GM23248 (cell line): Measurements from ENCODE around the gene ASB16. TPM values are rescaled to one million over a fixed set of nuclear protein-coding genes. Genes with fewer than 3 reads are reported as not detected.

Source experiments
- DNase-seq: peaks from one replicate; pipeline ENCODE4 v3.0.0-alpha.2; 2015
- H2AFZ ChIP-seq: fragments of 200-600 bp; sonication (generic); 2 replicates; pipeline ENCODE4 v1.6.1; 2016; ENCODE audit warnings: antibody characterized with exemption
- H3F3A ChIP-seq: fragments of 200-600 bp; sonication (generic); 2 replicates; pipeline ENCODE4 v1.6.1; 2016; ENCODE audit warnings: mild to moderate bottlenecking, antibody characterized with exemption, mixed run types; ENCODE audit not compliant: insufficient read depth
- H3K27ac ChIP-seq: fragments of 200-600 bp; sonication (generic); 2 replicates; pipeline ENCODE4 v1.5.1; 2016; ENCODE audit warnings: mild to moderate bottlenecking
- H3K27me3 ChIP-seq: fragments of 200-600 bp; sonication (generic); replicated peaks from 2 replicates; pipeline ENCODE4 v1.6.1; 2016; ENCODE audit warnings: mild to moderate bottlenecking; ENCODE audit not compliant: insufficient read depth
- H3K36me3 ChIP-seq: fragments of 200-600 bp; sonication (generic); 2 replicates; pipeline ENCODE4 v1.6.1; 2016; ENCODE audit warnings: low read depth, mild to moderate bottlenecking
- H3K4me1 ChIP-seq: fragments of 200-600 bp; sonication (generic); 2 replicates; pipeline ENCODE4 v1.6.1; 2016; ENCODE audit warnings: mild to moderate bottlenecking; ENCODE audit not compliant: insufficient read depth
- H3K4me2 ChIP-seq: fragments of 200-600 bp; sonication (generic); one replicate; pipeline ENCODE4 v1.6.1; 2016; ENCODE audit warnings: mild to moderate bottlenecking; ENCODE audit not compliant: unreplicated experiment
- H3K4me3 ChIP-seq: fragments of 200-600 bp; sonication (generic); 2 replicates; pipeline ENCODE4 v1.5.1; 2016; ENCODE audit warnings: mild to moderate bottlenecking
- H3K79me2 ChIP-seq: fragments of 200-600 bp; sonication (generic); 2 replicates; pipeline ENCODE4 v1.6.1; 2016; ENCODE audit warnings: mild to moderate bottlenecking; ENCODE audit not compliant: insufficient read depth
- H3K9ac ChIP-seq: fragments of 200-600 bp; sonication (generic); 2 replicates; pipeline ENCODE4 v1.6.1; 2016; ENCODE audit warnings: mild to moderate bottlenecking
- H3K9me2 ChIP-seq: fragments of 200-600 bp; sonication (generic); 2 replicates; pipeline ENCODE4 v1.6.1; 2016; ENCODE audit warnings: mixed run types, mild to moderate bottlenecking, moderate library complexity; ENCODE audit not compliant: insufficient read depth
- H3K9me3 ChIP-seq: fragments of 200-600 bp; sonication (generic); one replicate; pipeline ENCODE4 v1.6.1; 2017; ENCODE audit warnings: low read depth
- H4K20me1 ChIP-seq: fragments of 200-600 bp; sonication (generic); 2 replicates; pipeline ENCODE4 v1.6.0; 2016; ENCODE audit not compliant: insufficient read depth
- EZH2 ChIP-seq: fragments of 200-600 bp; sonication (generic); IDR thresholded peaks from 2 replicates; pipeline ENCODE4 v1.6.1; 2018; ENCODE audit warnings: antibody characterized with exemption, mild to moderate bottlenecking; ENCODE audit not compliant: insufficient read depth, poor library complexity, severe bottlenecking
- EZH2phosphoT487 ChIP-seq: fragments of 200-600 bp; sonication (generic); IDR thresholded peaks from 2 replicates; pipeline ENCODE4 v1.6.1; 2018; ENCODE audit warnings: antibody characterized with exemption, moderate library complexity, mild to moderate bottlenecking, low read depth; ENCODE audit not compliant: insufficient read depth
- WGBS, 2 experiments: methylation state at CpG; one replicate each; pipeline ENCODE4 v1.1.6; 2015 to 2017; ENCODE audit warnings: low lambda C conversion rate in 2 of 2, low coverage in 1 of 2; ENCODE audit errors: missing lambda C conversion rate in 2 of 2; 5-methylcytosine and 5-hydroxymethylcytosine counted together
- in situ Hi-C: fragments of 300-500 bp; cut with MboI; formaldehyde crosslinking; loops from 2 replicates; pipeline ENCODE4 v1.15.0; 2020
- polyA plus RNA-seq: library from polyadenylated mRNA; unstranded; fragments of >200 nt; fragmentation: Nextera tagmentation; extraction: Ambion mirVana; gene quantifications from 2 replicates; pipeline ENCODE4 v1.2.1, GENCODE V29; 2016
- total RNA-seq: library from RNA; depleted of rRNA; stranded (reverse); fragments of >200 nt; shearing (Covaris generic); gene quantifications from 2 replicates; pipeline ENCODE4 v1.2.3, GENCODE V29; 2014

ASB16 gene
- total and polyA plus RNA-seq, 2 experiments from 2014 or later: 0.25 TPM; not detected in 1

DNA sequence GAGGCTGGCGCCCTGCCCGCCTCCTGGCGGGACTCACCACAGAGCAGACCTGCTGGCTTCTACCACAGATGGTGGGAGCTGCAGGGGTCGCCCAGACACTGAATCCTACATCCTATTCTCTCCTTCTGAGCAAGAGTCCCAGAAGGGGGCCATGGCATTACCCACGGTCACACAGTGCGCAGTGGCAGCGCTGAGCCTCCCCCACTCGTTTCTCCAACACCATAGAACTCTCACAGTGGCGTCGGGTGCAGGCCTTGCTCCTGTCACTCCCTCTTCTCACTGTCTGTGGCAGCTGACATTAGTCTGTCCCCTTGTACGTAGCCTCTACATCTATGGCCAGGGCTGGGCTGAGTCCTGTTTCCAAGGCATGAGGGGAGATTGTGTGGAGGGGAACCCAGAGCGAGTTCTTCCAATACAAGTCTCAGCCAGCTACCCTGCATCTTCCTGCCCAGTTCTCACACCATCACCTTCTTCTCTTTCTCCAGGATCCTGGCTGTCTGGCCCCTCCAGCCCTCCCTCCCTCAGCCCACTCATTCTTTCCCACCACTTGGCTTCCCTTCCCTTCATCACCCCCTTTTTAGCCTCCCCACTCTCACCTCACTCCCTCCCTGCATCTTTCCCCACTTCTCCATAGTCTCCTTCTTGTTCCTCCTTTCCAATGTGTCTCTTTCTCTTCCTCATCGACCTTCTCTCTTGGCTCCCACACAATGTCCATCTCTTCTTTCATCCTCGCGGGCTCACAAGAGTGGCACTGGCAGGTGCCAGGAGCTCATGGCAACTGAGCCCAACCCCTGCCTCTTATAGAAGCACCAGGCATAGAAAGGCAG is 43.1 kb downstream of the ASB16 start:
- no peak overlapping the region for H2AFZ ChIP-seq
- in situ Hi-C loops: loop anchor here (25.0 kb wide), 2 partner anchors 324 to 424 kb away; no protein-coding TSS in a partner anchor

DNA sequence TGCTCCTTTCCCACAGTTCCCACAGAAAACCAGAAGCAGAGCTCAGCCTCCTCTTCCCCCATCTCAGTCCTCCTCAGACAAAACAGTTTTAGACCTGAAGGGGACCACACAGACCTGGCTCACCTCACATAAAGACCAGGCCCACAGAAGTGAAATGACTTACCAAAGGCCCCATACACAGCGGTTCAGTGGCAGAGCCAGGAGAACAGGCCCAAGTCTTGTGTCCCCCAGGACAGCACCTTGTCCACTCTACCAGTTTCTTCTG is 43.7 kb downstream of the ASB16 start:
- in situ Hi-C loops: loop anchor here (25.0 kb wide), 2 partner anchors 323 to 423 kb away; no protein-coding TSS in a partner anchor
- WGBS, 2 experiments: 100% methylated on average over 1 of the region's 1 CpG

More for the DNA sequence above, 43.1 kb downstream of the ASB16 start:
- Histone ChIP-seq H3F3A (peaks cover 32% of the 10 kb centered on the region), H3K4me1 (peaks cover 31% of the 10 kb centered on the region), H3K36me3 (peaks cover 24% of the 10 kb centered on the region), H3K9ac (no peak overlapping the region), H3K27me3 (no peaks in the 10 kb centered on the region), H3K9me2 (no peaks in the 10 kb centered on the region), H3K4me3 (no peak overlapping the region), H4K20me1 (no peaks in the 10 kb centered on the region), H3K27ac (no peak overlapping the region), H3K9me3 (no peaks in the 10 kb centered on the region), H3K79me2 (peaks cover 36% of the 10 kb centered on the region), H3K4me2 (no peak overlapping the region)
- no peak for DNase-seq
- 80 to 85% methylated on average over 15 of the region's 15 CpGs for WGBS, 2 experiments
- TF ChIP-seq EZH2 (no peak), EZH2phosphoT487 (no peak)

DNA sequence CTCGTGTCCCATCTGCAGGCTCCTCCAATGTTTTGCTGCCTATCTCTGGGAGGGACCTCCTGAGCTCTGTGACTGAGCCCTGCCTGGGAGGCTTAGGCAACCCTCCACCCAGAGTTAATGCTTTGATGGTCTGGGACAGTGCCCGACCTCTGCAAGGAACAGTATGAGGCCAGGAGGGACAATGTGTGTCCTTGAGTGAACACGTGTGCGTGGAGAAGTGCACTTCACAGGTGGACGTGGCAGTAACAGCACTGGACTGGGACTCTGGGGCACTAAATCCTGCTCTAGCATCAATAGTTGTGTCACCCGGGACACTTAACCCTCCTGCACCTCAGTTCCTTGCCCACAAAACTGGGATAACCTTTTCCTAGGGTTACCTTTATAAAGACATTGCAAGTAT is 44.4 kb downstream of the ASB16 start:
- Histone ChIP-seq H3K79me2 (peaks cover 36% of the 10 kb centered on the region), H3F3A (peaks cover 19% of the 10 kb centered on the region), H3K4me3 (no peak overlapping the region), H3K27me3 (no peaks in the 10 kb centered on the region), H3K36me3 (peaks cover 24% of the 10 kb centered on the region), H3K27ac (no peak overlapping the region), H3K9me2 (no peaks in the 10 kb centered on the region), H3K9me3 (no peaks in the 10 kb centered on the region), H3K4me2 (no peak overlapping the region), H2AFZ (no peak overlapping the region), H3K9ac (no peak overlapping the region), H3K4me1 (peaks cover 20% of the 10 kb centered on the region), H4K20me1 (no peaks in the 10 kb centered on the region)
- in situ Hi-C loops: loop anchor here (25.0 kb wide), 2 partner anchors 322 to 422 kb away; no protein-coding TSS in a partner anchor
- DNase-seq: no peak
- no peak for TF ChIP-seq EZH2phosphoT487
- TF ChIP-seq EZH2: no peak
- WGBS, 2 experiments: 97% methylated on average over 6 of the region's 6 CpGs

More for the DNA sequence above, 43.7 kb downstream of the ASB16 start:
- no peaks in the 10 kb centered on the region for H3K9me2 ChIP-seq
- H3K4me1 ChIP-seq: peaks cover 25% of the 10 kb centered on the region
- TF ChIP-seq EZH2phosphoT487 (no peak), EZH2 (no peak)
- no peaks in the 10 kb centered on the region for H4K20me1 ChIP-seq
- H3K27ac ChIP-seq: no peak overlapping the region
- H3K4me3 ChIP-seq: no peak overlapping the region
- no peak overlapping the region for H3K4me2 ChIP-seq
- H3K27me3 ChIP-seq: no peaks in the 10 kb centered on the region
- no peak overlapping the region for H2AFZ ChIP-seq
- no peak for DNase-seq
- H3K79me2 ChIP-seq: peaks cover 36% of the 10 kb centered on the region
- H3K36me3 ChIP-seq: peaks cover 24% of the 10 kb centered on the region
- H3K9ac ChIP-seq: no peak overlapping the region
- H3K9me3 ChIP-seq: no peaks in the 10 kb centered on the region
- H3F3A ChIP-seq: peaks cover 27% of the 10 kb centered on the region

DNA sequence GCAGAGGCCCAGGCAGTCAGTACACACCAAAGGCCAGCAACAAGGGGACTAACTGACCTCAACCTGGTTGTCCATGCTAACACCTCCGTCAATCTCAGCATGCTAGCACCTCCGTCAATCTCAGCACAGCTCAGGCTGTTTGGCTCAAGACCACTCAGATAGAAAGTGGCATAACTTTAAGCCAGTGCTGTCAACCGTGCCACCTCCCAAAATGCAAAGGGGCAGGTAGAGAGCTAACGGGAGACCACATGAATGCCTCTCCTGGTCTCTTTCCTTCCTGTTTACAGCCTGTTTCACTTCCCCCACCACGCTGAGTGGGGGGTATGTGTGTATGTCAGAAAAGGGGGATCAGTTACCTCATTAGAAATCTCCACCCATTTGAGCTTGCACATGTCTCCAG is 45.7 kb downstream of the ASB16 start:
- peaks cover 14% of the 10 kb centered on the region; the same call in 1 of the 2 replicates for H3K4me1 ChIP-seq
- WGBS, 2 experiments: 86 to 87% methylated on average over 5 of the region's 5 CpGs
- H3K36me3 ChIP-seq: peaks cover 24% of the 10 kb centered on the region
- no peak overlapping the region for H3K9ac ChIP-seq
- DNase-seq: no peak
- H3F3A ChIP-seq: peaks cover 14% of the 10 kb centered on the region; the same call in 1 of the 2 replicates
- no peaks in the 10 kb centered on the region for H3K27me3 ChIP-seq
- no peak overlapping the region for H2AFZ ChIP-seq
- H3K4me3 ChIP-seq: no peak overlapping the region
- H3K4me2 ChIP-seq: no peak overlapping the region
- in situ Hi-C loops: loop anchor here (25.0 kb wide), 2 partner anchors 321 to 421 kb away; no protein-coding TSS in a partner anchor
- H3K79me2 ChIP-seq: peaks cover 42% of the 10 kb centered on the region
- H3K9me3 ChIP-seq: no peaks in the 10 kb centered on the region
- no peaks in the 10 kb centered on the region for H4K20me1 ChIP-seq
- H3K9me2 ChIP-seq: no peaks in the 10 kb centered on the region
- TF ChIP-seq EZH2 (no peak), EZH2phosphoT487 (no peak)
- H3K27ac ChIP-seq: no peak overlapping the region
